ENCODE results near the gene SH2D3C.
A peak's percentile ranks its signal among the peaks of the same experiment; 100 is the strongest.

The SH2D3C gene

GRCh38 chr9:127780126-127780885, 1.8 kb upstream of the SH2D3C start:
- no peak for DNase-seq
- H3K27ac Mint-ChIP-seq, result peak overlapping the region; percentile 98 to 100
- peak overlapping the region in 1 of 2 donors; percentile 96 for H3K4me3 Mint-ChIP-seq
- no peaks in the 10 kb centered on the region for H3K27me3 Mint-ChIP-seq
- ATAC-seq, result no peak
- peaks cover 78% of the 10 kb centered on the region for H3K4me1 Mint-ChIP-seq
- H3K9me3 Mint-ChIP-seq, result no peaks in the 10 kb centered on the region

DNA sequence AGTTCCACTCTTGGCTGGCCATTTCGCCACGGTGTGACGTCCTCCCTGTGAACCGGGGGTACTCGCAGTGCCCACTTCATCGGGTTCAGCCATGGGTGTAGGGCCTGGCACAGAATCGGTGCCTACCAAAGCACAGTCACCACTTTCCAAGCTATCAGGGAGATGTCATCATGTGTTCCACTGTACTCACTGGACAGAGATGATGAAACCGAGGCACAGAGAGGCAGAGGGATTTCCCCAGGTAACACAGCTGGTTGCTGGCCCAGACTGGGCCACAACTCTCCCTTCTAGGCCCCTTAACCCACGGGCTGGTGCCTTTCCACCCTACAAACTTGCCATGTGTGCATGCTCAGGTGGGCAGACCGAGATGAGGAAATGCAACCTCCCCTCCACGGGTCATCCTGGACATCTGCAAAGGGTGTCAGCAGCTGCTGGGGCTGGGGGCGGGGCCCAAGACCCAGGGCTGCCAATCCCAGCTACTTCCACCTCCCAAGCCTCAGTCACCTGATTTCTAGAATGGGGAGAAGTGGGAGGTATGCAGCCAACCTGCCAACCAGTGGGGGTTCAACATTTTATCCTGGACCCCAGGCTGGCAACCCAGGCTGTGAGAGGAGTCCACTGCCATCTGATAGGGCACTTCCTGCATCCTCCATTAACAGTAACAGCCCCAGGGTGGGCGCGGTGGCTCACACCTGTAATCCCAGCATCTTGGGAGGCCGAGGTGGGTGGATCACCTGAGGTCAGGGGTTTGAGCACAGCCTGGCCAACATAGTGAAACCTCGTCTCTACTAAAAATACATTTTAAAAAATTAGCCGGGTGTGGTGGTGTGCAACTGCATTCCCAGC, 893 bp upstream of the SH2D3C start:
- peak; percentile 82 for ATAC-seq
- Mint-ChIP-seq H3K27ac (peak overlapping the region; percentile 98 to 100), H3K4me1 (peaks cover 77% of the 10 kb centered on the region), H3K27me3 (no peaks in the 10 kb centered on the region), H3K9me3 (no peaks in the 10 kb centered on the region), H3K4me3 (peak overlapping the region; percentile 96 to 97)
- DNase-seq, result peak; percentile 78 to 91

DNA sequence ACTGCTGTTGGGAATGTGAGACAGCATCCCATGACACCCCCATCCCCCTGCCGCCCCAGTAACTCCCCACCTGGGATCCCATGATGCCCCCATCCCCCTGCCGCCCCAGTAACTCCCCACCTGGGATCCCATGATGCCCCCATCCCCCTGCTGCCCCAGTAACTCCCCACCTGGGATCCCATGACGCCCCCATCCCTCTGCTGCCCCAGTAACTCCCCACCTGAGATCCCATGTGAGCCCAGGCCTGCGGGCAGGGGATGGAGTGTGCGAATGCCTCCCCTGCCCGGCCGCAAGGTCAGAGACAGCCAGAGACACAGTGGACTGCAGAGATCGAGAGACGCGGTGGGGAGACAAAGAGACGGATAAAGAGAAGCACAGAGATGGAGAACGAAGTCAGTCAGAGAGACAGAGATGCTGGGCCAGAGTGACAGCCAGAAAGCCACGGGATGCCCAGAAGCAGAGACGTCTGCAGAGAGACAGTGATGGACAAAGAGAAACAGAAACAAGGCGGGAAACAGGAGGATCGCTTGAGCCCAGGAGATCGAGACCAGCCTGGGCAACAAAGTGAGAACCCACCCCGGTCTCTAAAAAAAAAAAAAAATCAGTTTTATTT, 992 bp downstream of the SH2D3C start:
- no peak for ATAC-seq

GRCh38 chr9:127776924-127777289, 1.6 kb downstream of the SH2D3C start:
- H3K9me3 Mint-ChIP-seq, result no peaks in the 10 kb centered on the region
- no peak for DNase-seq
- peaks cover 75% of the 10 kb centered on the region for H3K4me1 Mint-ChIP-seq
- ATAC-seq, result no peak
- no peaks in the 10 kb centered on the region for H3K27me3 Mint-ChIP-seq
- peak overlapping the region; percentile 99 for H3K27ac Mint-ChIP-seq
- H3K4me3 Mint-ChIP-seq, result peak overlapping the region; percentile 96 to 97

More for the DNA sequence above, 992 bp downstream of the SH2D3C start:
- Mint-ChIP-seq H3K4me1 (peaks cover 75% of the 10 kb centered on the region), H3K4me3 (peak overlapping the region; percentile 96 to 97), H3K27me3 (no peaks in the 10 kb centered on the region), H3K9me3 (no peaks in the 10 kb centered on the region), H3K27ac (peak overlapping the region; percentile 99)
- peak; percentile 25 to 44 for DNase-seq

DNA sequence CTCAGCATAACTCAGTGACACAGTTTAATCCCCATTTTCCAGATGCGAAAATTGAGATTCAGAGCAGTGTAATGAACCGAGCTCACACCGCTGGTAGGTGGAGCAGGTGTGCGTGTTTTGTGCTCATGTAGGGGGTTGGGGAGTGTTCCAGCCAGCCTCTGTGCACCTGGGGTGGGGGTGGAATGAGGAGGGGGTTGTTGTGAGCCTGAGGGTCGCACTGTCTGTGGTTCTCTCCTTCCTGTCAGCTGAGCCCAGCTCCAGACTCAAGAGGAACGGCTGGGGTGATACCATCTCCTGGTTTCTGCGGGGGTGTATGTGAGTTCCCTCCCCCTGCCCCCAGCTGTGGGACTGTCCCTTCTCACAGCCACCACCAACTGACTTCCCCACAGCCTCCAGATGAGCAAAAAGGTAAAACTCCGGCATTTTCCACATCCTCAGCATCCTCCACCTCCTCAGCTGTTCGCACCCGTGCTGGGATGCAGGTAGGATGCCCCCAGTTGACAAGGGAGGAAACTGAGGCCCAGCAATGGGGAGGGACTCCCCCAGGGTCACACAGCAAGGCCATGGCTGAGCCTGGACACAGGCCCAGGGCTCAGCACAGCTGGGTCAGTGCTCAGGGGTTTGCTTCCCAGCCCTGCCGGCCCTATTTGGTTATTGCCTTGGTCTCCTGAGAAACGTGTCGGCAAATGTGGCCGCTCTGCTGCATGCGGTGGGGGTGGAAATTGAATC, 2.1 kb downstream of the SH2D3C start:
- peaks cover 75% of the 10 kb centered on the region for H3K4me1 Mint-ChIP-seq

DNA sequence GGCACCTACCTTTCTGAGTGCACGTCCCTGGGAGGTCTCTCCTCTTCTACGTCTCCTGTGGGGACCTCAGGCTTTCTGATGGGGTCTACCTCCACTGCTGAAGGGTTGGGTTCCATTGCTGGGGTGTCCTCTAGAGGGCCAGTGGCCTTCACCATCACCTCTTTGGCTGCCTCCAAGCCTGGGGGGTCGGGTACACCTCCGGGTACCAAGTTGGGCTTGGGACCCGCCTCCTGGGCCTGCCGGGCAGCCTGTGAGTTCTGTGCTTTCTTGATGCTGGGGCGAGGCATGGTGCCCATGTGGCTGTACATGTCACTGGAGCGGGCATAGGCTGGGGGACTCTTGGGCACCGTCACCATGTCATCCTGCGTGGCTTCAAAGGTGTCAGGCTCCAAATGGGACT, 4.5 kb downstream of the SH2D3C start:
- H3K4me1 Mint-ChIP-seq, result peaks cover 77% of the 10 kb centered on the region
- H3K9me3 Mint-ChIP-seq, result no peaks in the 10 kb centered on the region
- peak overlapping the region in 1 of 2 donors; percentile 31 for H3K27ac Mint-ChIP-seq
- H3K4me3 Mint-ChIP-seq, result no peak overlapping the region
- DNase-seq, result no peak
- no peak for ATAC-seq
- no peaks in the 10 kb centered on the region for H3K27me3 Mint-ChIP-seq

More for the DNA sequence above, 2.1 kb downstream of the SH2D3C start:
- Mint-ChIP-seq H3K27ac (peak overlapping the region; percentile 99), H3K27me3 (no peaks in the 10 kb centered on the region), H3K9me3 (no peaks in the 10 kb centered on the region), H3K4me3 (peak overlapping the region; percentile 96 to 97)
- ATAC-seq (peak; percentile 49), DNase-seq (peak; percentile 77 to 85)

- Mint-ChIP-seq H3K27me3 (no peaks in the 10 kb centered on the region), H3K9me3 (no peaks in the 10 kb centered on the region), H3K4me1 (peaks cover 81% of the 10 kb centered on the region), H3K4me3 (no peak overlapping the region), H3K27ac (no peak overlapping the region)
- ATAC-seq (no peak), DNase-seq (no peak)
Observed at GRCh38 chr9:127773272-127773671, 5.2 kb downstream of the SH2D3C start.

GRCh38 chr9:127772603-127773002, 5.9 kb downstream of the SH2D3C start:
- Mint-ChIP-seq H3K27ac (no peak overlapping the region), H3K9me3 (no peaks in the 10 kb centered on the region), H3K4me1 (peaks cover 86% of the 10 kb centered on the region), H3K27me3 (no peaks in the 10 kb centered on the region), H3K4me3 (no peak overlapping the region)
- no peak for ATAC-seq
- no peak for DNase-seq

- Mint-ChIP-seq H3K27ac (peak overlapping the region; percentile 33 to 92), H3K27me3 (no peaks in the 10 kb centered on the region), H3K4me3 (peak overlapping the region; percentile 95), H3K9me3 (no peaks in the 10 kb centered on the region), H3K4me1 (peaks cover 87% of the 10 kb centered on the region)
- ATAC-seq, result no peak
- DNase-seq, result peak in 1 of 2 donors; percentile 13
Observed at GRCh38 chr9:127771570-127772189, 6.8 kb downstream of the SH2D3C start.

DNA sequence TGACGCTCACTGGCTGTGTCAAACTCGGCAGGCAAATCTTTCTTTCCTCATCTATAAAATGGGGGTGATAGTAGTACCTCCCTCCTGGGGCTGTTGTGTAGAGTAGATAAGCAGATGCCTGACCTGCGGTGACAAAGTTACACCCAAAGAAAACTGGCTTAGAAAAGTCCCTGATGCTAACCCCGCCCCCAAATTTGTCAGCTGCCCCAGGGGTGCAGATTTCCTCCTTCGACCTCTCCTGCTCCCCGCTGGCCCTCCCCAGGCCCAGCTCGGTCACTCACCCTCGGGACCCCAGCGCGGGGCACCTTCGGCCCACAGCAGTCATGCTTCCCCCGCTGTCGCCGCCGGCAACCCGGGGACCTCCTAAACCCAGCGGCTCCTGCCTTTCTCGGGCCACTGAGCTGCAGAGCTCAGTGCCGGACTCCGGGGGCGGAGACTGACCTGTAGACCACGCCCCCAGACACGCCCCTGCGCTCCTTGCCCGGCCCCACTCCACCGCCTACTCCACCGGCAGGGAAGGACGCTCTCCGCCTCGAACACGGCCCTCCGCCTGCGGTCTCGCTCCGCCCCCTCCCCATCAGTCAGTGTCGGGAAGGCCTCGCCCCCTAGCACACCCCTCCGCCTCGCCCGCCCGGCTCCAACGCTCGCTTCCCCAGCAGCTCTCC, 7.4 kb downstream of the SH2D3C start:
- Mint-ChIP-seq H3K27me3 (no peaks in the 10 kb centered on the region), H3K27ac (peak overlapping the region; percentile 88 to 92), H3K4me1 (peaks cover 87% of the 10 kb centered on the region), H3K9me3 (no peaks in the 10 kb centered on the region), H3K4me3 (peak overlapping the region; percentile 95)
- peak; percentile 97 for DNase-seq
- ATAC-seq, result peak; percentile 94

DNA sequence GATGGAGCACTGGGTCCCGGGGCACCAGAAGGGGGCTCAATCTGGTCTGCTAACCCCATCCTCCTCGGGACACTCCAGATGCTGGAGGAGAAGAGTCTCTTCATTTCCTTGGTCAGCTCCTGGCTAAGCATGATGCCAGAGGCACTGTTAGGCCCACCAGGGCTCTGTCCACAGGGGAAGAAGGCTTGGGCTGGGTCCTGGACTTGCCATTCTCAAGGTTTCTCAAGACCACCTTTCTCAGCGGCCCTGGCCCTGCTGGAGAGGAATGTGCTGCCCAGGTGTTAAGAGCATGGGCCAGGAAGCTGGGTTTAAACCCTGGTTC, 7.9 kb downstream of the SH2D3C start:
- Mint-ChIP-seq H3K4me3 (peak overlapping the region; percentile 95), H3K27me3 (no peaks in the 10 kb centered on the region), H3K9me3 (no peaks in the 10 kb centered on the region), H3K4me1 (peaks cover 91% of the 10 kb centered on the region), H3K27ac (peak overlapping the region; percentile 88 to 92)
- ATAC-seq (no peak), DNase-seq (no peak)

- peaks cover 96% of the 10 kb centered on the region for H3K4me1 Mint-ChIP-seq
- DNase-seq (no peak), ATAC-seq (no peak)
- no peaks in the 10 kb centered on the region for H3K27me3 Mint-ChIP-seq
- no peak overlapping the region for H3K27ac Mint-ChIP-seq
- H3K9me3 Mint-ChIP-seq, result no peaks in the 10 kb centered on the region
- peak overlapping the region; percentile 95 for H3K4me3 Mint-ChIP-seq
Observed at GRCh38 chr9:127769929-127770582, 8.4 kb downstream of the SH2D3C start.

DNA sequence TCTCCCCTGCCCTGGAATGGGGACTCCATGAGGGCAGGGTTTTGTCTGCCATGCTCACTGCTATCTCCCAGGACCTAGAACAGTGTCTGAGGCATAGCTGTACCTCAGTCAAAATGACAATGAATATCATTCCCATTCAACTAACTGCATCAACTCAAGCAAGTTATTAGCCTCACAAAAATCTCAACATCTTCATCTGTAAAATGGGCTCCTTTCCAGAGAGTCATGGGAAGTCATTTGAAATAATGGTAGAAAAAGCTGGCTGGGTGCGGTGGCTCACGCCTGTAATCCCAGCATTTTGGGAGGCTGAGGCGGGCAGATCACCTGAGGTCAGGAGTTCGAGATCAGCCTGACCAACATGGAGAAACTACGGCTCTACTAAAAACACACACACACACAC, 9.4 kb downstream of the SH2D3C start:
- peak overlapping the region; percentile 56 to 91 for H3K27ac Mint-ChIP-seq
- no peaks in the 10 kb centered on the region for H3K9me3 Mint-ChIP-seq
- H3K4me3 Mint-ChIP-seq, result peak overlapping the region; percentile 69 to 85
- no peaks in the 10 kb centered on the region for H3K27me3 Mint-ChIP-seq
- ATAC-seq, result no peak
- DNase-seq, result no peak
- H3K4me1 Mint-ChIP-seq, result peaks cover 98% of the 10 kb centered on the region

GRCh38 chr9:127768698-127769097, 9.8 kb downstream of the SH2D3C start:
- no peak for ATAC-seq
- no peak for DNase-seq
- Mint-ChIP-seq H3K4me3 (peak overlapping the region; percentile 69 to 85), H3K27me3 (no peaks in the 10 kb centered on the region), H3K27ac (peak overlapping the region; percentile 86 to 91), H3K4me1 (peaks cover 98% of the 10 kb centered on the region), H3K9me3 (no peaks in the 10 kb centered on the region)
